C4-2B (cell line): ENCODE data around the gene IQGAP2.

ENCODE experiments used
- ZFX ChIP-seq: fragments of 450-650 bp; IDR thresholded peaks from 2 replicates; pipeline ENCODE4 v1.6.1; 2017
- TF ChIP-seq, protein P1 (sequence below): fragments of 450-650 bp; conservative IDR thresholded peaks from 2 replicates; pipeline ENCODE4 v1.5.1; 2017; ENCODE audit warnings: mild to moderate bottlenecking

DNA sequence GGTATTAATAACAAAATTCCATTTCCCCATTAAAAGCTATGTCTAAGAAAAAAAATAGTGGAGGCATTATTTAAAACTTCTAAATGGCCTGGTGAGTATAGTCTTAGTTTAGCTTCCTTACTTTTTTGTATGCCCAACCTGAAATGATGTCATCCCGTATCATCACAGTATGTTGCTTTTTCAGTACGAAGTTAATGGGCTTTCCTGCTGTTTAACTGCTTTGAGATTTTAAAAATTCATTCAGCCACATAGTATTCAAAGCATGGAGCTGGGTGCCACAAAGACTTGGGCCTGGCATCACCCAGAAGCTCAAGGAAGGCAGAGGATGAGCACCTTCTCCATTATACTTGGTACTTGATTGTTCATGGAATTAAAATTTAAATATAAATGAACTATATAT, 212.7 kb downstream of the IQGAP2 start:
- TF ChIP-seq, protein P1, sequence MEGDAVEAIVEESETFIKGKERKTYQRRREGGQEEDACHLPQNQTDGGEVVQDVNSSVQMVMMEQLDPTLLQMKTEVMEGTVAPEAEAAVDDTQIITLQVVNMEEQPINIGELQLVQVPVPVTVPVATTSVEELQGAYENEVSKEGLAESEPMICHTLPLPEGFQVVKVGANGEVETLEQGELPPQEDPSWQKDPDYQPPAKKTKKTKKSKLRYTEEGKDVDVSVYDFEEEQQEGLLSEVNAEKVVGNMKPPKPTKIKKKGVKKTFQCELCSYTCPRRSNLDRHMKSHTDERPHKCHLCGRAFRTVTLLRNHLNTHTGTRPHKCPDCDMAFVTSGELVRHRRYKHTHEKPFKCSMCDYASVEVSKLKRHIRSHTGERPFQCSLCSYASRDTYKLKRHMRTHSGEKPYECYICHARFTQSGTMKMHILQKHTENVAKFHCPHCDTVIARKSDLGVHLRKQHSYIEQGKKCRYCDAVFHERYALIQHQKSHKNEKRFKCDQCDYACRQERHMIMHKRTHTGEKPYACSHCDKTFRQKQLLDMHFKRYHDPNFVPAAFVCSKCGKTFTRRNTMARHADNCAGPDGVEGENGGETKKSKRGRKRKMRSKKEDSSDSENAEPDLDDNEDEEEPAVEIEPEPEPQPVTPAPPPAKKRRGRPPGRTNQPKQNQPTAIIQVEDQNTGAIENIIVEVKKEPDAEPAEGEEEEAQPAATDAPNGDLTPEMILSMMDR = no peak
- TF ChIP-seq ZFX = no peak
